GM12878 (cell line): Measurements from ENCODE around the gene MAB21L3. TPM values are rescaled to one million over a fixed set of nuclear protein-coding genes. Genes with fewer than 3 reads are reported as not detected.

Source experiments
- BACH1 ChIP-seq: fragments of 450-650 bp; IDR thresholded peaks from 2 replicates; pipeline ENCODE4 v1.6.1; 2017; ENCODE audit warnings: mild to moderate bottlenecking, borderline replicate concordance
- BHLHE40 ChIP-seq, 2 experiments: fragments of 450-650 bp in 1 of 2; IDR thresholded peaks; 2 replicates each; pipeline ENCODE4 v1.6.1; 2011 to 2017; ENCODE audit warnings: low read depth in 2 of 2, borderline replicate concordance in 1 of 2, improper control_type of control experiment in 1 of 2, low read length in 1 of 2, mild to moderate bottlenecking in 1 of 2
- E4F1 ChIP-seq: fragments of 450-650 bp; IDR thresholded peaks from 2 replicates; pipeline ENCODE4 v1.6.1; 2018; ENCODE audit warnings: borderline replicate concordance, mild to moderate bottlenecking; ENCODE audit not compliant: partially characterized antibody
- HCFC1 ChIP-seq: fragments of 150-350 bp; IDR thresholded peaks from 2 replicates; pipeline ENCODE4 v1.6.1; 2014; ENCODE audit warnings: low read length
- HDGF ChIP-seq: fragments of 450-650 bp; IDR thresholded peaks from 2 replicates; pipeline ENCODE4 v1.6.1; 2016; ENCODE audit warnings: antibody characterized with exemption
- IKZF1 ChIP-seq: fragments of 450-650 bp; conservative IDR thresholded peaks from 2 replicates; pipeline ENCODE4 v1.6.1; 2017; ENCODE audit warnings: antibody characterized with exemption, mild to moderate bottlenecking
- IKZF2 ChIP-seq, 2 experiments: fragments of 450-650 bp; IDR thresholded peaks; 2 replicates each; pipeline ENCODE4 v1.6.1; 2017; ENCODE audit warnings: mild to moderate bottlenecking in 2 of 2, moderate library complexity in 2 of 2
- JUND ChIP-seq: IDR thresholded peaks from 2 replicates; pipeline ENCODE4 v1.6.1; 2012; ENCODE audit warnings: low read depth, mild to moderate bottlenecking, low read length, improper control_type of control experiment, moderate library complexity
- RAD21 ChIP-seq: IDR thresholded peaks from 2 replicates; pipeline ENCODE4 v1.6.1; 2011; ENCODE audit warnings: mild to moderate bottlenecking, low read depth, low read length, moderate library complexity; ENCODE audit not compliant: insufficient read depth
- RAD51 ChIP-seq: fragments of 450-650 bp; IDR thresholded peaks from 2 replicates; pipeline ENCODE4 v1.6.1; 2016; ENCODE audit warnings: moderate library complexity, mild to moderate bottlenecking, inconsistent platforms
- REST ChIP-seq: IDR thresholded peaks from 2 replicates; pipeline ENCODE4 v1.6.1; 2012; ENCODE audit warnings: mild to moderate bottlenecking, low read depth, low read length
- SIN3A ChIP-seq: IDR thresholded peaks from 2 replicates; pipeline ENCODE4 v1.6.1; 2012; ENCODE audit warnings: low read depth, low read length, improper control_type of control experiment
- SMC3 ChIP-seq: IDR thresholded peaks from 2 replicates; pipeline ENCODE4 v1.6.1; 2011; ENCODE audit warnings: low read length, improper control_type of control experiment, borderline replicate concordance
- TCF7 ChIP-seq: IDR thresholded peaks from 2 replicates; pipeline ENCODE4 v1.6.1; 2014; ENCODE audit warnings: antibody characterized with exemption, borderline replicate concordance
- YY1 ChIP-seq: IDR thresholded peaks from 2 replicates; pipeline ENCODE4 v1.6.1; 2011; ENCODE audit warnings: low read depth, mild to moderate bottlenecking, low read length
- ZBTB11 ChIP-seq: fragments of 450-650 bp; formaldehyde crosslinking; IDR thresholded peaks from 2 replicates; pipeline ENCODE4 v1.5.0; 2022; ENCODE audit warnings: mild to moderate bottlenecking, missing genetic modification characterization
- ZBTB33 ChIP-seq: fragments of 450-650 bp; IDR thresholded peaks from 2 replicates; pipeline ENCODE4 v1.6.1; 2017; ENCODE audit warnings: mild to moderate bottlenecking
- ZNF384 ChIP-seq: IDR thresholded peaks from 2 replicates; pipeline ENCODE4 v1.6.1; 2012; ENCODE audit warnings: low read depth, mild to moderate bottlenecking, low read length, improper control_type of control experiment, borderline replicate concordance
- polyA plus RNA-seq, 11 experiments: library from polyadenylated mRNA; depleted of rRNA in 4 of 11; unstranded in 6 of 11; stranded (reverse) in 5 of 11; fragments of >200 nt; fragmentation: Nextera tagmentation in 4 of 11; fragmentation: Illumina TruSeq in 1 of 11; extraction: Ambion mirVana in 4 of 11; extraction: Trizol in 1 of 11; gene quantifications; 1 replicate in 1 of 11; 2 replicates in 10 of 11; pipeline versions ENCODE4 v1.2.1 to v1.2.3, GENCODE V29; 2011 to 2016; ENCODE audit warnings: inconsistent platforms in 2 of 11, missing spikeins in 2 of 11, low read depth in 1 of 11
- total RNA-seq, 4 experiments: library from RNA; depleted of rRNA in 3 of 4; stranded (reverse); fragments of >200 nt in 3 of 4; fragmentation: Illumina TruSeq in 1 of 4; extraction: Trizol in 1 of 4; gene quantifications; 2 replicates each; pipeline versions ENCODE4 v1.2.1 to v1.2.3, GENCODE V29; 2013 to 2021

MAB21L3 gene
- total and polyA plus RNA-seq, 10 of the 15 experiments (the other 5 are each of a cell fraction or from before 2014, with no cell fraction given), result 0.18 to 18.6 (median 1.3) TPM

- TF ChIP-seq HCFC1 (no peak), ZBTB33 (no peak), YY1 (0 out of 2 replicates have a peak, but pooled peaks have one; percentile 43), IKZF2 (IDR thresholded peaks at IDR 0.05) (peak; percentile 75 to 81; a peak in 3 of 4 replicates), E4F1 (no peak), IKZF1 (peak; percentile 96), SIN3A (no peak), REST (no peak), ZBTB11 (CRISPR knock-in tag) (no peak), SMC3 (peak; percentile 73), BACH1 (no peak), TCF7 (no peak), RAD51 (no peak), JUND (no peak), BHLHE40 (IDR thresholded peaks at IDR 0.05; ENCODE audit: borderline replicate concordance in 1 of 2, low read depth in 2 of 2, low read length in 1 of 2) (peak in 1 of 2 experiments; percentile 59; a peak in 2 of 4 replicates), HDGF (no peak), RAD21 (peak; percentile 57), ZNF384 (no peak)
Measured at GRCh38 chr1:116151739-116152576, 40.8 kb downstream of the MAB21L3 start (continued).
